ENCODE measurements around the gene COL4A2. TPM values are rescaled to one million over a fixed set of nuclear protein-coding genes. Genes with fewer than 3 reads are reported as not detected.

The COL4A2 gene
- total RNA-seq, 1 experiment from 2014 or later, result 1.6 TPM

GRCh38 chr13:110548891-110549794 lies 242.1 kb downstream of the COL4A2 start:
- POLR2A ChIA-PET, result no interaction called here
- Histone ChIP-seq H3K79me2 (ENCODE audit: insufficient read depth, low read length) (peaks cover 25% of the 10 kb centered on the region; the same call in 1 of the 2 replicates), H3K36me3 (ENCODE audit: control insufficient read depth in 1 of 2, insufficient read depth in 2 of 2, low read length in 2 of 2) (no peaks in the 10 kb centered on the region), H4K20me1 (ENCODE audit: insufficient read depth) (peaks cover 5% of the 10 kb centered on the region; the same call in 1 of the 2 replicates), H3K9me2 (ENCODE audit: insufficient read depth) (no peaks in the 10 kb centered on the region), H2AFZ (ENCODE audit: low read depth, low read length, poor library complexity, severe bottlenecking) (no peak overlapping the region), H3K27me3 (ENCODE audit: insufficient read depth, low read length) (no peaks in the 10 kb centered on the region), H3K4me2 (ENCODE audit: low read length) (no peak overlapping the region), H3K9me3 (ENCODE audit: control insufficient read depth in 1 of 2, insufficient read depth in 1 of 2, low read depth in 1 of 2, low read length in 2 of 2) (peaks cover 0 to 5% of the 10 kb centered on the region in 2 experiments; a peak in 1 of 4 replicates), H3K4me1 (ENCODE audit: control insufficient read depth in 1 of 2, insufficient read depth in 2 of 2, low read length in 2 of 2) (peaks cover 18 to 21% of the 10 kb centered on the region in 2 experiments), H3K4me3 (replicated peaks in 1 of 2; ENCODE audit: low read depth in 1 of 2, low read length in 2 of 2) (no peak overlapping the region), H3K27ac (ENCODE audit: low read depth, low read length) (no peak overlapping the region), H3K9ac (ENCODE audit: low read length) (no peak overlapping the region)
- intact Hi-C loops (cut with micrococcal nuclease), result no loop called here
- CTCF ChIA-PET, result interaction anchor here (1.4 kb wide), 1 partner anchor 93 kb away, joined by 3 read pairs; no protein-coding TSS in a partner anchor
- ATAC-seq (no peak), DNase-seq (ENCODE audit: low read depth, low spot score) (no peak)
- TF ChIP-seq CTCF (IDR thresholded peaks at IDR 0.05 in 2 of 3, conservative IDR thresholded peaks at IDR 0.05 in 1 of 3; ENCODE audit: borderline replicate concordance in 1 of 3, insufficient read depth in 1 of 3, low read depth in 2 of 3, low read length in 2 of 3), result 0 out of 6 replicates have a peak, but pooled peaks of 1 of the 3 experiments have one; percentile 2
- TF ChIP-seq ZFX (IDR thresholded peaks at IDR 0.05), result no peak
- no TSS peak for BruUV-seq (replicated peaks)
- RAD21 ChIA-PET (ENCODE audit: low non-redundant PET in 1 of 2, low total read pairs in 2 of 2, uncharacterized antibody in 2 of 2, unreplicated experiment in 2 of 2), result no interaction called here

GRCh38 chr13:110549795-110550160 lies 242.7 kb downstream of the COL4A2 start:
- Histone ChIP-seq H3K9me3 (ENCODE audit: control insufficient read depth in 1 of 2, insufficient read depth in 1 of 2, low read depth in 1 of 2, low read length in 2 of 2) (no peaks in the 10 kb centered on the region), H3K4me1 (ENCODE audit: control insufficient read depth in 1 of 2, insufficient read depth in 2 of 2, low read length in 2 of 2) (peaks cover 18 to 21% of the 10 kb centered on the region in 2 experiments), H4K20me1 (ENCODE audit: insufficient read depth) (peaks cover 5% of the 10 kb centered on the region; the same call in 1 of the 2 replicates), H3K36me3 (ENCODE audit: control insufficient read depth in 1 of 2, insufficient read depth in 2 of 2, low read length in 2 of 2) (no peaks in the 10 kb centered on the region), H3K27ac (ENCODE audit: low read depth, low read length) (no peak overlapping the region), H3K4me3 (replicated peaks in 1 of 2; ENCODE audit: low read depth in 1 of 2, low read length in 2 of 2) (no peak overlapping the region), H3K27me3 (ENCODE audit: insufficient read depth, low read length) (no peaks in the 10 kb centered on the region), H3K9ac (ENCODE audit: low read length) (no peak overlapping the region), H3K79me2 (ENCODE audit: insufficient read depth, low read length) (peaks cover 20% of the 10 kb centered on the region; the same call in 1 of the 2 replicates), H3K4me2 (ENCODE audit: low read length) (no peak overlapping the region), H3K9me2 (ENCODE audit: insufficient read depth) (no peaks in the 10 kb centered on the region), H2AFZ (ENCODE audit: low read depth, low read length, poor library complexity, severe bottlenecking) (no peak overlapping the region)
- ATAC-seq (no peak), DNase-seq (ENCODE audit: low read depth, low spot score) (no peak)
- no TSS peak for BruUV-seq (replicated peaks)
- ChIA-PET CTCF (no interaction called here), POLR2A (no interaction called here), RAD21 (ENCODE audit: low non-redundant PET in 1 of 2, low total read pairs in 2 of 2, uncharacterized antibody in 2 of 2, unreplicated experiment in 2 of 2) (no interaction called here)
- TF ChIP-seq EGR1 (IDR thresholded peaks at IDR 0.05; ENCODE audit: low read depth) (no peak), POLR2A (IDR thresholded peaks at IDR 0.05; ENCODE audit: borderline replicate concordance, extremely low read depth, insufficient read depth, insufficient read length) (no peak), CBX3 (IDR thresholded peaks at IDR 0.05; ENCODE audit: low read depth) (no peak), EZH2phosphoT487 (IDR thresholded peaks at IDR 0.05; ENCODE audit: borderline replicate concordance) (no peak)
- intact Hi-C loops (cut with micrococcal nuclease), result no loop called here
